SK-N-SH treated with all-trans-retinoic acid at 6 μM for 48 hours (cell line): ENCODE results near the gene MALL.
"Not testable (repeated sequence)": the region's sequence is repeated elsewhere in the genome, so short reads cannot be mapped to it uniquely, and the experiment has no call there.

Experiments
- TOX ChIP-seq: fragments of 250-450 bp; sonication (Bioruptor Pico); IDR thresholded peaks from 2 replicates; pipeline ENCODE4 v1.8.0; 2021; ENCODE audit warnings: mild to moderate bottlenecking, moderate library complexity, borderline replicate concordance
- ZFP30 ChIP-seq: fragments of 450-650 bp; formaldehyde crosslinking; IDR thresholded peaks from 2 replicates; pipeline ENCODE4 v1.5.0; 2022; ENCODE audit warnings: mild to moderate bottlenecking, moderate library complexity
- ZNF8 ChIP-seq: fragments of 450-650 bp; formaldehyde crosslinking; IDR thresholded peaks from 2 replicates; pipeline ENCODE4 v1.5.0; 2020; ENCODE audit warnings: mild to moderate bottlenecking, moderate library complexity

DNA sequence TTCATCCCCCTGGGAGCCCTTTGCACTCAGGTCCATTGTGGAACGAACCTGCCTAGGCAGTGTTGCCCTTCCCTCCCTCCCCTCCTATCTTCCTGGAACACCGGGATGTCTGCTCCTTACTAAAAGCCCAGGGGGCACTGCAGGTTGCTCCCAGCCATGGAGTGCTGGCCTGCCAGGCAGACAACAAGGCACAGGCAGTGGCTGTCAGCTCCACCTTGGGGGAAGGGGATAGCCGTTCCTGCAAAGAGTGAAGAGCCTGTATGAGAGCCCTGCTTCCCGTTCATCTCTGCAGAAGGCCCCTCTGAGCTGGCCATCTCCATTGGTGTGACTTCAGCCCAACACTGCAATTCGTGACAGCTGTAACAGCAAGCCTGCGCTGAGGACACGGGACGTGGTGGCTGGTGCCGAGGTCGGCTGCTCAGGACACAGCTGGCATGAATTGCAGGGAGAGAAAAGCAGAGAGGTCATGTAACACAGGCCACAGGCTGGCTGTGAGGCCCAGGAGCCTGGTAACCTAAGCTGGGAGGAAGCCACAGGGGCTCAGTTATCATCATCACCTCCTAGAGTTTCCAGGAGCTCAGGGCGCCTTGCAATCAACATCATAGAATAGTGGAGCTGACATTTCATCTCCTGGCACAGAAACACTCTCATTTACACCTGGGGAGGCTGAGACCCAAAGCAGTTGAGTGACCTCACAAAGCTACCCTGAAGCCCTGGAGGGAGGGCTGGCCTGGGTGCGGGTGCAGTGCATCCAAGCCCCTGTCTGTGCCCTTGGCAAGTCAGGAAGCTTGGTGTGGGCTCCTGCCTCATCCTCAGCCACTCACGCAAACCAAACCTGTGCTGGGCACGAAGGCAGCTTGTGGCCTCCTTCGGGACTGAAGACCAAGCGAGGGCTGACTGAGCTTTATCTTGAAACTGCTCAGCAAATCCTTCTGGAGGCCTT is 67.1 kb downstream of the MALL start:
- TF ChIP-seq ZFP30; TOX (CRISPR knock-in tag); ZNF8: not testable (repeated sequence)
